NCI-H345 treated with DMSO at 0.1 percent for 48 hours (cell line): Measurements from ENCODE around the gene SLC52A1.
"Not testable (repeated sequence)": the region's sequence is repeated elsewhere in the genome, so short reads cannot be mapped to it uniquely, and the experiment has no call there.

ENCODE experiments used
- DNase-seq: peaks from one replicate; lab custom pipeline; 2025; ENCODE audit not compliant: unreplicated experiment; lab: John Stamatoyannopoulos, UW

The SLC52A1 gene

DNA sequence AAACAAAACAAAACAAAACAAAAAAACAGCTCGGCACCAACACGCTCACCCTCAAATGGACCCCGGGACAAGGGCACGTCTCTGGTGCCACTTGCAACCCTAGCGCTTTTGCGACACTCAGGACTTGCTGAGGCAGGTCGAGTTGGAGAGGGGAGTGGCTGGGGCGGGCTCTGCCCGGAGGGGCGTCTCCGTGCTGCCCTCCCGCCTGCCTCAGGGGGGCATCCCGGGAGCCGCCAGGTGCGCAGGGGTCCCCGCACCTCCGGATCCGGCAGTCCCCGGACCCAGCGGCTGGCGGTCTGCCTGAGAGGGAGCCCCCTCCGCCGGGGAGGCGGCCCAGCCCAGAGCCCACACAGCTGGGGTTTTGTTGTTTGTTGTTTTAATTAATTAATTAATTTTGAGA, at the start of gene SLC52A1:
Gene SLC52A1, minus strand, starts transcription at position 112 of the 400 bp plus-strand sequence. CDS start 820 bp downstream, outside the sequence.
- DNase-seq = peak; percentile 0

DNA sequence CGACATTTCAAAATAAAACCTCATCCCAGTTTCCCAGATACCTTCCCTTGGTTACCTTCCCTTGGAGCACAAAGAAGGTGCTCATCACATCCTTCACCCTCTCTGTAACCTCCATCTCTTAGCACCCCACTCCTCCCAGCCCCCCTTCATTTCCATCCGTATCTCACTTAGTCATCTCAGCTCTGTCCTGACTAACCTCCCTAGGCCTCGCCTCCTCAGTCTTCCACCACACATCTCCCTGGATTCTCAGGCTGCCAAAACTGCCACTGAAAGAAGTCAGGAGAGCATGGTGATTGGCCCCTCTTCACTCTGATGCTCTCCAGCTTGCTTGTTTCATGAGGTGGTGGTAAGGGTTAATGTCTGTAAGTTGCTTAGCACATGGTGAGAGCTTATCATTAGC, 45.4 kb upstream of the SLC52A1 start:
- no peak for DNase-seq

DNA sequence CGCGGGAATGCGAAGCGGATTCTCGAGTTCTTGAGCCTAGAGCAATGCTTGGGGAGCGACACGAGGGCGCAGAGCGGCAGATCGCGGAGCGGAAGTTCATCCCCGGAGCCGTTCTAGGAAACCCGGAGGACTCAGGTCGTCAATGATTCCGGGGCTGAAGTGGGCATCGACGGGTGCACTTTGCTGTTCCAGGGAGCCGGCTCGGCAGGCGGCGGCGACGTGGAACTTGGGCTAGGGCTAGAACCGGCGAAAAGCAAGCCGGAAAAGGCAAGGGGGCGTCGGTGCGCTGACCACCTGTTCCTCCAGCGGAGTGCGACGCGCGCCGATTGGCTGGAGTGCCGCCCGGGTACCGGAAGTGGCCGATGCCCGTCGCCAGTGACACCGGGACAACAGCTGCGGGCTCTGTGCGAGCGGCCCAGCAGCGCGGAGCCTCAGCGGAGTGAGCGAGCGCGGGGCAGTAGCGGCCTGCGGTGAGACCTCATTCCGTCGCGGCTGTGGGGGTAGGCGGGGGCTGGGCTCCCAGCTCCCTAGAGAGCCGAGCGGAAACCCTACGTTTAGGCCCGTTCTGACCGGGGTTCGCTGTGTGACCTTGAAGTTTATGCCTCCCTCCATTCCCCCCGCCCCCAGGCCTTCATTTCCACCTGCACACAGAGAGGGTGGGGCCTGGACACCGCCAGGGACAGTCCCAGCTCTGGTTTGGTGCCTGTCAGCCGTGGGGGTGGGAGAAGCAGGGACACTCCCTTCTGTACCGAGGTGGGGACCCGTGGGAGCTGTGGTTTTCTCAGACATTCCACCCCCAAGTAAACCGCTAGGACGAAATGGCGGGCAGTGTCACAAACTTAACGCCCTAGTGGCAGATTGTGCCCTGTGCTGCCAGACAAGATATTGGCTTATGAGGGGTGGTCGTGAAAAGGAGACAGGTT, 43.1 kb upstream of the SLC52A1 start, which contains the start of gene ZFP3:
Gene ZFP3, plus strand, starts transcription at position 362 of the 923 bp plus-strand sequence. CDS start 13,038 bp downstream, outside the sequence.
- DNase-seq = peak; percentile 53

GRCh38 chr17:5077781-5078105, 42.5 kb upstream of the SLC52A1 start:
- DNase-seq = no peak

- not testable (repeated sequence) for DNase-seq
Measured at GRCh38 chr17:5077275-5077674, 42.0 kb upstream of the SLC52A1 start.

DNA sequence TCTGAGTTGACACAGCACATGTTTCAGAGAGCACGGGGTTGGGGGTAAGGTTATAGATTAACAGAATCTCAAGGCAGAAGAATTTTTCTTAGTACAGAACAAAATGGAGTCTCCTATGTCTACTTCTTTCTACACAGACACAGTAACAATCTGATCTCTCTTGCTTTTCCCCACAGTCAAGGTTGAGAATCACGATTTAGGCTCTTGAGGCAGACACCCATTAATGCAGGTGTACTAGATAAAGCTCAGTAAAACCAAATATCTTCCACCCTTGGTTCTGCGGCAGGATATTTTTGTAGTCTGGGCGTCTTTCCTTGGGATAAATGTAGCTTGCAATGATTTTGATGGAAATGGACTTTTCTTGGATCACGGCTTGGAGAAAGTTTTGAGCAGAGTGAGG, 40.2 kb upstream of the SLC52A1 start:
- not testable (repeated sequence) for DNase-seq

DNA sequence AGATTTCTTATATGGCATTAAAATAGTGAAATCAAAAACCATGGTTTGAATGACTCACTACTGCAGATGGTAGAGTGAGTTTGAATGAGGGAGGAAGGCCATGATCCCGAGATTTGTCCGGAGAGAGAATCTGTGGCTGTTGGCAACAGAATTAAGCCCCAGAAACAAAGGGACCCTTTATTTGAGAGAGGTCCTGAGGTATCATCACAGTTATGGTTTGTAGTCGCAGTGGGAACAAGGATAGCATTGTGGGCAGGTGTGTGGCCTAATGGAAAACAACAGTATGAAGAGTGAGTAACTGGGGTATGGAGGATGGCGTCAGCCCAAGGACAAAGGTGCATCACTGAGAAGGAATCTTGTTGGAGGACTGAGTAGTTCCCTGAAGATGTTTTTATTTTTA, 34.5 kb upstream of the SLC52A1 start:
- DNase-seq = no peak

DNA sequence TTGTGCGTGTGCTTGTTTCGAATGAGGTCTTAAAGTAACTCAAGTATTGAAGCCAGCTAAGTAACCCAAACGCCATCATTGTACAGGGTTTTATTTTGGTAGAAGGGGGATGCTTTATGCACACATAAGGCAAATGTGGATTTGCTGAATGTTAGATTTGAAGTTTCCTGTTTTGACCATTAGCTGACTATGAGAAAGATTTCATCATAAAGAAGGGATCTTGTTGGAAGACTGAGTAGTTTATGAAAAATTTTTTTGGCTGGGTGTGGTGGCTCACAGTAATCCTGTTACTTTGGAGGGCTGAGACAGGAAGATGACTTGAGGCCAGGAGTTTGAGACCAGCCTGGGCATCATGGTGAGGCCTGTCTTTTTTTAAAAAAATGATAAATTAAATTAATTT, 33.0 kb upstream of the SLC52A1 start:
- no peak for DNase-seq

GRCh38 chr17:5065227-5065744, 30.1 kb upstream of the SLC52A1 start:
- DNase-seq = no peak

DNA sequence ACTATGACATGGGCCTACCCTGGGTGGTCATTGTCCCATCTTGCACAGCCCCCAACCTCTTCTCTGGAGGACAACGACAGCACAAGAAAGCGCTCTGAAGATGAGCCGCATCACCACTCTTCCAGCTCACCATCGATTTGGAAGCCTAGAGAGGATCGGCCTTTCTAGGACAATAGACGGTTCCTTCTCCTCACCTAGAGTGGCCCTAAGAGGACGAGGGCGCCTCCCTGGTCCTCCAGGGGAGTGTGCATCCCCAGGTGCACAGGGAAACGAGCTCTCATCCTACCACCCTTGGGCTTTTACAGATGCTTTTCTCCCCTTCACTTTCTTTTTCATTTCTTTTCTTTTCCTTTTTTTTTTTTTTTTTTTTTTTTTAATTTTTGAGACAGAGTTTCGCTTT, 20.3 kb upstream of the SLC52A1 start:
- no peak for DNase-seq

DNA sequence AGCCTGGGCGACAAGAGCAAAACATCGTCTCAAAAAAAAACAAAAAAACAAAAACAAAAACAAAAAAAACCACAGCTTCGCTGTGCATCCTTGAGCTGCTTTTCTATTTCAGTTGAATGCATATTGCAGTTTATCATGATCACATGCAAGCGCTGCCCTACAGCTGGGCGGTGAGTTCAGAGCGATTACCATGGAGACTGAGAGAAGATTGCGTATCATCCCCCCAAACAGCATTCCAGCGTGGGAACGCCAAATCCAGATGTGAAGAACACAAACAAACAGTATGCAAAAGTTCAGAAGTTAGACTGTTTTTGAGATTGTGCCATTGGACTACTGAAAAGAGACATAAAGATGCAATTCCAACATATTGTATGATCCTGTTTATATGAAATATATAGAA, 15.1 kb upstream of the SLC52A1 start:
- no peak for DNase-seq

GRCh38 chr17:5049314-5049841, 14.2 kb upstream of the SLC52A1 start:
- DNase-seq = no peak

GRCh38 chr17:5047446-5047845, 12.2 kb upstream of the SLC52A1 start:
- DNase-seq = no peak

DNA sequence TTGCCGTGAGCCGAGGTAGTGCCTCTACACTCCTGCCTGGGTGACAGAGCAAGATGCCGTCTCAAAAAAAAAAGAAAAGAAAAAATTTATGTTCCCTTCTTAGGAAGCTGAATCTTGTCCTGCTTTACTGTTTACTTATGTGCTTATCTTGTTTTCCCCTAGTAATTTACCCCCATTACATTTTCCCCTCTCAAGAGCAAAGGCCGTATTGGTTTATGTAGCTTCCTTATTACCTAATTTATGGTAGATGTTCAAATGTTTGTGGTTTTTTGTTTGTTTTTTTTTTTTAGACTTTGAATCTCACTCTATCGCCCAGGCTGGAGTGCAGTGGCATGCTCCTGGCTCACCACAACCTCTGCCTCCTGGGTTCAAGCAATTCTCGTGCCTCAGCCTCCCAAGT, 10.3 kb upstream of the SLC52A1 start:
- no peak for DNase-seq

GRCh38 chr17:5044630-5045029, 9.4 kb upstream of the SLC52A1 start:
- DNase-seq = no peak

- no peak for DNase-seq
Measured at GRCh38 chr17:5043524-5043923, 8.3 kb upstream of the SLC52A1 start.

- no peak for DNase-seq
Measured at GRCh38 chr17:5042157-5043022, 7.2 kb upstream of the SLC52A1 start.

GRCh38 chr17:5034651-5035050, 575 bp downstream of the SLC52A1 start:
- DNase-seq = no peak

DNA sequence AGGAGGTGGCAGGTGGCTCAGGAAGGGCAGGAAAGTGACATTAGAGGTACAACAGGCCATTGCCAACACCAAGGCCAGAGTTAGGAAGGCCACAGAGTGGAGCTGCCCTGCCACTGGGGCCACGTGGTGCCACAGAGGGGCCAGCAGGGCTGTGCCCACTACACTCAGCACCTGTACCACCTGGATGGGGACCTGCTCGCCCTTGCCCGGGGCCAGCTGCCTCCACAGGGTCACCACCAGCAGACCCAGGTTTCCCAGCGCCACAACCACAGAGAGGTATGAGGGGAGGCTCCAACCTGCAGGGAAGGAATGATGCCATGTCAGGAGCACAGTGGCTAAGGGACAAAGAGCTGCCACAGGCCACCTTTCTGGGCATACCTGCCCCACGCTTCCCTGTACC, 1.2 kb downstream of the SLC52A1 start:
- DNase-seq = no peak

DNA sequence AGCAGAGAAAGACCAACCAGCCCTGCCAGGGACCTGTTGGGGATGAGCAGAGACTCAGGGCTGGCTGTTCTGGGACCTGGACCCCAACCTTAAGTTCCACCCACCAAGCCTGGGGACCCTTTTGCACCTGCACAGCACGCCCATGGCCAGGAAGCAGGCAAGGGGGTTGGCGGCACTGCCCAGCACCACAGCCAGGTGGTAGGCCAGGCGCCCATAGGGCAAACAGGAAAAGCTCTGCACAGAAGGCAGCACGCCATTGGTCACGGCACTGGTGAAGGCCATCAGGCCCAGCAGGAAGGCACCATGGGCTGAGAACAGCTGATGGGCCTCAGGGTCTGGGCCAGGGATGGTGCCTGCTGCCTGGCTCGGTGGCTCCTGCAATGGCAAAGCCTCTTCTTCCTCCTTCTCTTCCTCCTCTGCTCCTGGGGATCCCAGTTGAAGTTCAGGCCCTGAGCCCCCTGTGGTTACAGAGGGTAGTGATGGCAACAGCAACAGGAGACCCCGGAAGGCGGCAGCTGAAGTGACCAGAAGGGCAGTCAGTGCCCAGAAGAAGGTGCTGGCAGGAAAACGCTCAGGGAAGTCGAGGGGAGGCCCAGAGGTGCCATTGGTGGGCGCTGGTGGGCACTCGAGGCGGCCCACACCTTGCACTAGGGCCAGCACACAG, 1.7 kb downstream of the SLC52A1 start:
- no peak for DNase-seq

- no peak for DNase-seq
Measured at GRCh38 chr17:5032865-5033264, 2.4 kb downstream of the SLC52A1 start.
